Activated CD8-positive, alpha-beta memory T cell treated with anti-CD3 and anti-CD28 coated beads, Interleukin-2, amount 50 U/mL, for 1 hour (primary cell): ENCODE measurements around the gene GNB1.
"Not testable (repeated sequence)": the region's sequence is repeated elsewhere in the genome, so short reads cannot be mapped to it uniquely, and the experiment has no call there.

Experiments used
- DNase-seq: peaks from one replicate; pipeline ENCODE4 v3.0.0-alpha.2; 2020; ENCODE audit errors: extremely low read depth

The GNB1 gene

DNA sequence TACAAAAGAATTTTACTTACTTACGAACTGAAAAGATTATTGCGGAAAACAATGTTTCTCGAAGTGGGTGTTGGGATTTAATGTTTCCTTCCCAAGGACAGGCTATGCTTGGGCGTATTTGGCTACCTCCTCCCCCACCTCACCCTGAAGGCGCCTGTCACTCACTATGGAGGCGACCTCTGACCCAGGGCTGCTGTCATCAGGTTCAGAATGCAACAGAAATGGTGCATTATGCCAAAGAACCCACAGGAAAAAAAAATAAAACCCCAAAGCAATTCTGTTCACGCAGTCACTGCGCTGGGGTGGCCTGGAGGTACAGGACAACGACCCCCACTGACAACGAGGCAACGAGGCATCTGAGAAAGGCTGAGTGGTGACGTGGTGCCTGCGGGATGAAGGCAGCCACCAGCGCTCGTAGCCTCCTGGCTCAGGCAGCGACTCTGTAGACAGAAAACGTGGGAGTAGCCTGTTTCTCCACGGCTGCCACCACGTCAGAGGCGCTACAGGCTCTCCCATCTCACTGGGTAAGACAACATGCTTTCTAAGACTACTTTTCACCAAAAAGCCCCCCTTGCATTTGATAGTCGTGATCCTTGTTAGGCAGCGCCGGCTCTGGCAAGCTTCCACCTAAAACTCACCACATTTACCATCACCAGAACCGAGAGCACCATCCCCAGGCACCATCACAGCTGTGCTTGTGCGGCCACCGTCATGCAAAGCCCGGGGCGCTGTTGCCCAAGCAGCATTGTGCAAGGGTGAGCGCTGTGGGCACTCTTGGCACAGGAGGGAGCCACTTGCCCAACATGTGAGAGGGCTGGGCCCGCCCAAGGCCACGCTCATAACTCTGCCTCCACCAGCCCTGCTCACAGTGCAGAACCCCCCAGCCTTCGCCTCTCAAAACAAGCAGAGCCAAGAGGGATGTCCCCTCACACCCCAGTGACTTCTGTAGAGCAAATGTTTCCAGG lies 126.9 kb downstream of the GNB1 start:
- no peak for DNase-seq

DNA sequence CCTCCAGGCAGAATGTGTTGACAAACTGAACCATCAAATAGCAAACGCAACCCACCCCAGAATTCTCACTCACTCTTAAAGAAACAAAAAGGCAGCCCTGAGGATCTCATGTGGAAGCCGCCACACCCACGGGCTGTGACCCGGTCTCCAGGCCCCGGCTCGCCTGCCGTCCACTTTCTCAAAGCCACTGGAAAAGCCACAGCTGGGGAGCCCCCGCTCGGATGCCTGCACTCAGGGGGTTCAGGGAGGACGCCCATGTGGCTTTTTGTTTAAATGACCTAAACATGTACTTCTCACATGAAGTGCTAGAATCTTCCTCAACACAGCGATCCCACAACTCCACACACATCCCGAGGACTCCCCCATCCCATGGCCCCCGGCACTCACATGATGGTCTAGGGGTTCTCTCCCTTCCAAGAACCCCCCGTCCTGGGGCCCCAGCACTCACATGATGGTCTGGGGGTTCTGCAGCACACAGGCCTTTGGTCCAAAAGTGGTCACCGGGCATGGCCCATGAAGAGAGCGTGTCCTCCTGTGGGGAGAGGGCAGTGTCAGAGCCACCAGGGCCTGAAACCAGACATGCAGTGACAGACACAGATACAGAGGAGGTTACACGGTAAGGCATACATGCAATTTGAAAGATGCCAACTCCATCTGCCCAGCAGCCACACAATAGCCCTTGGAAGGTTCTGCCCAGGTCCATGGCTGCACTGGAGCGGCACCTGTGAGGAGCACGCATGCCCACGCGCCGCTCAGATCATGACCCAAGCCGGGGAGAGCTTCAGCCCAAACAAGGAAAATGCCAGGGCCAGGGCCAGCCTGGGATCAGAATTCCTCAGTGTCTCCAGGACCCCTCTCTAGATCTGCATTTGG lies 129.1 kb downstream of the GNB1 start:
- no peak for DNase-seq

DNA sequence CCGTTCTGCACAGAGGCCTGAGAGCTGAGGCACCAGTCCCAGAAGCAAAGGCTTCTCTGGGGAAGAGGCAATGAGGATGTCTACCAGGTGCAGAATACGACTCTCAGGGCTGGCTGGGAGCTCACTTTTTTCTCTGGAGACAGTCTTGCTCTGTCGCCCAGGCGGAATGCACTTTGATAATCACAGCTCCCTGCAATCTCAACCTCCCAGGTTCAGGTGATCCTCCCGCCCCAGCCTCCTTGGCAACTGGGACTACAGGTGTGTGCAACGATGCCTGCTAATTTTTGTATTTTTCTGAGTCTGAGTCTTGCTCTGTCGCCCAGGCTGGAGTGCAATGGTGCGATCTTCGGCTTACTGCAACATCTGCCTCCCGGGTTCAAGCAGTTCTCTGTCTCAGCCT lies 130.2 kb downstream of the GNB1 start:
- no peak for DNase-seq

DNA sequence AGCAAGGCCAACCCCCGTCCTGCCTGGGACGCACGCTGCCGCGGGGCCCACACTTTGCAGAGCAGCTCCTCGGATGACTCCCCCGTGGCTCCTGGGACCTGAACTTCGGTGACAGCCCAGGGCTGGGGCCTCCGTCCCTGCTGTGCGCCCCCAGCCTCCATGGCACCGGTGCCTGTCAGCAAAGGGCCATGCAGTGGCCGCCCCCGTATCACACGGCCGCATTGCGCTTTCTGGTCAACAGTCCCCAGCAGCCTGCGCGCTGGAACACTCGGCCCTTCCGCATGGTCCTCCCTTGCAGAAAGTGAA lies 130.6 kb downstream of the GNB1 start:
- DNase-seq: no peak

DNA sequence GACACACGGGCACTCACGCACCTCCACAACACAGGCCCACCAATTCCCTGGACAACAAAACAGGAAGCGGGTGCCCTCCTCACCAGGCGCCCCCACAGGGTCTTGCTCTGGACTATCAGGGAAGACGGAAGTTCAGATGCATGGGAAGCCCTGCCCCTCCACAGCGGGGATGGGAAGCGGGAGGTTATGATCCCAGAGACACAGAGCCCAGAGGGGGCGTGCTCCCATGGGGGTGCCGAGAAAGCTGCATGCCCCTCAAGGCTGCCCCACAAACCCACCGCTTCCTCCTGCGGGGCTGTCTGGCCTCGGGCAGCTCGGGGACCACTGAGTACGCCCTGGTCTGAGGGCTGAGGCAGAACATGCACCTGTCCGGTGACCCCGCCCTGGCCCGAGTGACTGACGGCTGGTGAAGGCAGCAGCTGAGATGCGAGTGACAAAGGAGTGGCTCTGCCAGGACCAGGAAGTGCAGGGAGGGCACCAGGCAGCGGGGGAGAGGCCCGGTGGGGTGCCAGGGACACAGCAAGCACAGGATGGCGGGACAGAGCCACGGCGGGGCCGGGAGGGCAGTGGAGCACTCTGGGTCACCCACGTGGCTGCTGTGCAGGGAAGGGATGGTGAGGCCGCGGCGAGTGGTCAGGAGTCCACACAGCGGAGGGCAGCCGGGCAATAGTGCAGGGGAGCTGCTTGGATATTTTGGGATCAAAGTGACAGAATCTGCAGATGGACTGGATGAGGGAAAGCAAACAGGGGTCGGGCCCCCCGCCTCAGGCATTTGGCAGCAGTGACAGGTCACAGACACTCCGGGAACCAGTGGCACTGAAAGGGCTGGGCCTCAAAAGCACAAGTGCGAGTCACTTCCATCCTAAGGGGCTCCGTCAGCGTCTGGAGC lies 131.2 kb downstream of the GNB1 start:
- DNase-seq: no peak

DNA sequence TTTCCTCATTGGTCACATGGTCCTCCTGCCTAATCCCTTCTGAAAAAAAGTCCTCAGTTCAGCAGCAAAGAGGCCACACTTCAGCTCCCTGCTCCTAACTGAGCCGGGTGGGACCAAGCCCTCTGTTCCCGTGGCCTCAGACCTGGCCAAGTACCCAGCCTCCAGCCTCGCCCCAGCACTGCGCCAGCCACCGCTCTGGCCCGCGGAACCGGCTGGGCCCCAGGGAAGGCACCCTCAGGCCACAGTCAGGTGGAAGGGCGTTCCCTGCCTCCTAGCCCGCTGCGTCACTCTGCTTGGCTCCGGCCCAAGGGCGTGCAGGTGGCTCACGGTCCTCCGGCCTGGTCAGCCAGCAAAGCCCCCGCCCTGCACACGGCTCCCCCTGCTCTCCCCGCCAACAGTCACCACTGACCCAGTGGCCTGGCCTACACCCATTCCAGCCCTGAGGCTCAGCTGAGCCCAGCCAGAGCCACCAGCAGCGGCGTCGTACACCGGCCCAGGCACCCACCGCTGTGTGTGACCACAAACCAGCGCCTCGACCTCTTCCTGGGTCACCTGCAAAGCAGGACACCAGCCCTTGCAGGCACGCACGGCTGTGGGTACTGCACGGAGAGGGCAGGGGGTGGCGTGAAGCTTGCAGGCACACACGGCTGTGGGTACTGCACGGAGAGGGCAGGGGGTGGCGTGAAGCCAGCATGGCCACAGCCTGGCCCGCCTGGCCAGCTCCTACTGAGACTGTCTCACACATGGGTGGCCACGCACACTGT lies 132.0 kb downstream of the GNB1 start:
- DNase-seq: no peak

DNA sequence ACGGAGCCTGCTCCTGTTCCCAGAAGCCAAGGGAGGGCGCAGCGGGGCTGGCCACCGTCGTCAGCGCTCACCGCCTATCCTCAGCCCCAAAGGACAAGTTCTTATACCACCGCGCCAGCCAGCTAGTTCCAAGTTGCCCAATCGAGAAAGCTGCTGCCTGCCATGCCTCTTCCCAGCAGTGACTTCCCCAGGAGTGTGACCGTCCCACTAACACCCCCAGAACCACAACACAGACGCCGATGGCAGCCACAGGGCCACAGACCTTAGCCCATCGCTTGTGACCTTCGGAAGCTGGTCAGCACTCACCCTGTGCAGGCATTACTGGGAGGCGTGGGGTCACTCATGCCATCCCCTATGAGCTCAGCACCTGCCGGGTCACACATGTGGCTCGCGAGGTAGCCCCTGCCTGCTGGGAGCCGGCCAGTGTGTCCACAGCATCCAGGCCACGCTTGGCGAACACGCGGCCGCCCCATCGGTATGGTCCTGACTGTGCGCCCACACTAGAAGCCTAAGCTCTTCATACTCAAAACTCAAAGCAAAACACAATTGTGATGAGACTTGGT lies 132.7 kb downstream of the GNB1 start:
- DNase-seq: no peak

DNA sequence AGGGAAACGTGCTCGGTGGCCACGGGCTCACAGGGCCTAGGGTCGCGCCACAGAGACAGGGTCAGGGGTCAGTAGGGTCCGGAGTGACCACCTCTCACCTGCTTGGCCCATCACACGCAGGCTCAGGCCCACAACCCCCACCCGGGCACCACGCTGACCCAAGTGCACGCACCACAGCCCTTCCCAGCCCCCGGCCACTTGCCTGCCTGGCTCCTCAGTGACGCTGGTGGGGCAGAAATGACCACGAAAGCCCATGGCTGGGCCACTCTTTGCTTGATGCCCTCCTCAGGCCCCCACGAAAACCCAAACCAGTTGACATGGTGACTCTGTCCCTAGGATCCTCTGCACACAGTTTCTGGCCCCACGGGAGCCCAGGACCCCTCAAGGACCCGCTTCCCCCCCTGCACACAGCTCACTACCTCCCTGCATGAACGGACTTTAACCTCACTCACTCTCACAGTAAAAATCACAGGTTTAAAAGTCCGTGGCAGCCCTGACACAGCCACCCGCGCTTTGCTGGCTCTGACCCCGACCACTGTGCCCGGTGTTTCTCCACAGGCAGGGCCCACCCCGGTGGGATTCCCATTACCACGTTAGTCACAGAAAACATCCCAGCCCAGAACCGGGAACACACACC lies 133.3 kb downstream of the GNB1 start:
- DNase-seq: no peak

DNA sequence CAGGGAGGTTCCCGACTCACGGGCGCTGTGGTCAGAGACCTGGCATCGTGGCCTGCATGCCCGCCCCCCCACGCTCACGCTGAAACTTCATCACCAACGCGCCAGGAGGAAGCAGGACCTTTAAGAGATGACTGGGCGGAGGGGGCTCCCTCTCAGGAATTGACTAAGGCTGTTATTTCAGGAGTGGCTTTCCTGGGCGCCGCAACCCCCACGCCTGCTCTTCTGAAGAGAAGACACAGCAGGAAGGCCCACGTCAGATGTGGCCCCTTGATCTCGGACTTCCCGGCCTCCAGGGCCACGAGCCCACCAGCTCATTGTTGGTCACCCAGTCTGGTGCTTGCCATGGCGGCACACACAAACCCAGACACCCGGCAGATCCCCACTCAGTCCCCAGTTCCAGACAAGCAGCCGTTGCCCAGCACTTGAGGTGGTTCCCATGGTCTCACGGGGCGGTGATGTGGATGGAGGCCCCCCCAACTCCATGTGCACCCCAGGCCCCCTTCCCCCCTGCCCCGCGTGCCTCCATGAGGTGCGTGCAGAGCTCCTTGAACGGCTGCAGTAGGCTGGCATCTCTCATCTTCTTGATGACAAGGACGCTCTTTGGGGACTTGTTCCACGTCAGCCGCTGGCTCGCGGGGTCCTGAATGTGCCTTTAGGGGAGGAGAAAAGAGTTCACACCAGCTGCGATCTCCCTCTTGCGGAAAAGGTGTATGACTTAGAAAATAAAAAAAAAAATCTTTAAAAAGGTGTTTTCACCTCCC lies 134.0 kb downstream of the GNB1 start:
- no peak for DNase-seq

DNA sequence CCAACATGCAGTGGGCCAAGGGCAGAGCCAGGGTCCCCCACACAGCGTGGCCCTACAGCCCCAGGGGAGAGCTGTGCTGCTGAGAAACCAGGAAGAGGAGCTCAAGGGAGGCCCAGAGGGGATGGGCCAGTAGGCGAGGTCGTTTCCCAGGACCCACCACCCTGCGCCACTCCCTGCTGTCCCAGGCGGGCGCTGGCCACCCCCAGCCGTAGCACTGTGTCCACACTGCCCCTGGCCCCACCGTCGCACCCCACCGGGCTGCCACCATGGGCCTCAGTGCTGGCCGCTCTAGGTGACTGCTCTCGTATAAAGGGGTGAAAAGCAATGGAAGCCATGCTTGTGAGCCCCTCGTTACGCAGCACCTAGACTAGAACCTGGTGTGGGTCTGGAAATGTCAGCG lies 135.0 kb downstream of the GNB1 start:
- no peak for DNase-seq

DNA sequence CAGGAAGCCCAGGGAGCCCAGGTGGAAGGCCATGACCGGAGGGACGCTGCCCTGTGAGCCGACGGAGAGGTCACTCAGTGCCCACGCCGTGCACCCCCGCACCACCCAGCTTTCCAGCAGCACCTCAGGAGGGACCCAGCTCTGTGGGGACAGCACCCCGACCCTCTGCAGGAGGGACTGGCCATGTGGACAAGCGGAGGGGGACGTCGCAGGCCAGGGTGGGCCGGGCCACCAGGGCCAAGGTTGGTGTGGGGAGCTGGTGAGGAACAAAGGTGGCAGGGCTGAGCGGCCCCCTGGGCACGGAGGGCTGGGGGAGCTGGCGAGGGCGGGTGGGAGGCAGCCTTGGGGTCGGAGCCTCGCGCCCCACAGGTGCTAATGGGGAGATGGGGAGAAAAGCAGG lies 135.5 kb downstream of the GNB1 start:
- DNase-seq: no peak

DNA sequence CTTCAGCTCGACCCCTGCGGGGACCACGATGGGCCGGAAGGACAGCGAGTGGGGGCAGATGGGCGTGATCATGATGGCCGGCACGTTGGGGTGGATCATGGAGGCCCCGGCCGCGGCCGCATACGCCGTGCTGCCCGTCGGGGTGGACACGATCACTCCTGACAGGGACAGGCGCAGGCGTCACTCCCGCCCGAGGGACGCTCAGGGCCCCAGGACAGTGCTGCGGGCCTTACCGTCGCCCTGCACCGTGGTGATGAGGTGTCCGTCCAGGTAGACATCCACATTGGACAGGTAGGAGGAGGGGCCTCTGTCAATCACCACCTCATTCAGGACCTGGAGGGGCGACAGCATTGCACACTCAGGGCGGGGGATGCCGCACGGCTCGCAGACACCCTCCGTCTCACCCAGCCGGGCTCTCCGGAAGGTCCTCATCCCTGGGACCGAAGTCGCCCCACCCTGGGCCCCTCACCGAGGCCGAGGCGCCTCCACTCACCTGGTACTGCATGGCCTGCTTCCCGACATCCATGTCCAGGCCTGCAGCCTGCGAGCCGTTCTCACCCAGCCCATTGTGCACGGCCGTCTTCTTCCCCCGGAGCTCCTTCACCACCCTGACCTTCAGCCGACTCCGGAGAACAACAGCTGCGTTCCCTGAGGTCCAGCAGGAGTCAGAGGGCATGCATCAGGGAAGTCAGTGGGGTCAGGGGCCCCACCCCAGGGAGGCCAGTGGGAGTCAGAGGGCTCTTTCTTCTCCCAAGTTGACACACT lies 136.7 kb downstream of the GNB1 start:
- no peak for DNase-seq

DNA sequence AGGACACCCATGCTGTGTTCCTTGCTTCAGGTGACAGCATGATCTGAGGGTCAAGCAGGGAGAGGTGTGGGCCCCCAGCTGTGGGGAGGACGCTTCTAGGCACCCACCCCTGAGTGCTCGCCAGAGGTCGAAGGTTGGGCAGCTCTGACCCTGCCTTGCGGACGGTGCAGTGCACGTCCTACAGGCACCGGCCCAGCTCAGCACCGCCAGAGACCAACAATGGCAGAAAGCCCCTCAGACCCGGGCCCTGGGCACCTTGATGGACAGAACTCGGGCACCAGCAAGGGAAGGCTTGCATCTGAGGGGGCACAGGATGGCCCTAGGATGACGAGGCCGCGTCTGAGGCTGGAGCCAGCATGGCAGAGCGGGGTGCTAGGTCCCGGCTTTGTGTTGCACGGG lies 137.3 kb downstream of the GNB1 start:
- DNase-seq: no peak

DNA sequence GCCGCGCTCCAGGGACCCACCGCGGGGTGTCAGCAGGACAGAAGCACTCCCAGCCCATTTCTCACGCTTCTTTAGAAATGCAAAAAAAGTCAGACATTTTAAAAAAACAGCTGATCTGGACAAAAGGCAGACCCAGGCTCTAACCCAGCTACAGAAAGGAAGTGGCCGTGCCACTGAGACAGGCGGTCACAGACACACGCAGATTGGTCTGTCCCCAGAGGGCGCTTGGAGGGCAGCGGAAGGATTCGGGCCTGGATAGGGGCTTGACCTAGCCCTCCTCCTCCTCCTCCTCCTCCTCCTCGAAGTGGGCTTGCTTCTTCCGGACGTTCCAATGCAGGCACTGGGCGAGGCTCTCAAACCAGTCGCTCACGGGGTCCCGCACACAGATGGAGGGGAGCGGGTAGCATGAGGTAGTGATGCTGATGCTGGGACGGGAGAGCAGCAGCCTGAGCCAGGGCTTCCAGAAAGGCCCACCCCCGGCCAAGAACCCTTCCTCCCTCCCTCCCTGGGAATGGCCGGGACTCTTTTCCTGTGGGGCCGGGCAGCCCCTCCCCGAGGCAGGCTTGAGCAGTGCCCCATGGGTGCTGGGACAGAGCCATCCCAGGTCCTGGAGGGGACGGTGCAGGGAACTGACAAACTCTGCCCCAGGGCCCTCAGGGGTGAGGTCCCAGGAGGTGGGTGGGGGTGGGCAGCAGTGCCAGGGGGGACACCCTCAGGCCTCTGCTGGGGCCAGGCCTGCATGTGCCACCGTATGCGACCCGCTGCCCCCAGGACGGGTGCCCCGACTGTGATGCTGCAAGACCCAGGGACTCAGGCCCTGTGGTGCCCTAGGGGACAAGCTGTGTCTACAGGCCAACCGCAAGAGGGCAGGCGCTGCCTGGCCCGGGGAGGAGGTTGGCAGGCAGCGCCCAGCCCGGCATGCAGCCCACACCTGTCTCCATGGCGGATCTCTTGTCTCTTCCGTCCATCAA lies 138.0 kb downstream of the GNB1 start:
- no peak for DNase-seq

DNA sequence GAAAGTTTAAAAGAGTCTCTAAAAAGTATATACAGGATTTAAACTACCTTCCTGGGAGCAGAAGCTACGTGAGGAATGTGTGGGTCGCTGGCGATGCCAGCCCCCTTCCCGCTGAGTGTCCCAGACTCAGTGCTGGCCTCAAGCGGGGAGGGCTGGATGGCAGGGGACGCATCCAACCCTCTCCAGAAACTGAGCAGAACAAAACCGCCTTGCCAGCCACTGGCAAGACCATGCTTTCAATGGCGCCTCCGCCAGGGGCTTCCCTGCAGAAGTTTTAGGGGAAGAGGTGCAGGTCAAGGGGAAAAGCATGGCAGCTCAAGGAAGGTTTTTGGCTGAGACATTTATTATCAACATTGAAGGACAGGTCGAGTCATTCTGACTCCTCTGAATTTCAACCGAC lies 138.7 kb downstream of the GNB1 start:
- no peak for DNase-seq

DNA sequence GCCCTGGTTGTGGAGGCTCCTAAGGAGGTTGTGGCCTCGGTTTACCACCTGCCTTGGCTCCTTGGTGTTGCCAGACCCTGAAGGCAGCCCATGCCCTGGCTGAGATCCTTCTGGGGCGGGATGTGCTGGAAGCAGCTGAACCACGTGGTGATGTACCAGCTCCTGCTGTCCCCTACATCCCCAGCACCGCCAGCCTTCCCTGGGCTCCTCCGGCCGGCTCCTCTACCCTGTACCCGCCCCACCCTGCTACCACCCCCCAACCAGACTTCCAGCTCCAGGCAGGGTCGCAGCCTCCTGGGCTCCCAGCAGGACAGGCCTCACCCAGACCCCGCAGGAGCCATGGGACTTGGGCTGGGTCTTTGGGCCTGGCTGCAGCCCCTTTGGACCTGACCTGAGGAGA lies 140.9 kb downstream of the GNB1 start:
- not testable (repeated sequence) for DNase-seq

DNA sequence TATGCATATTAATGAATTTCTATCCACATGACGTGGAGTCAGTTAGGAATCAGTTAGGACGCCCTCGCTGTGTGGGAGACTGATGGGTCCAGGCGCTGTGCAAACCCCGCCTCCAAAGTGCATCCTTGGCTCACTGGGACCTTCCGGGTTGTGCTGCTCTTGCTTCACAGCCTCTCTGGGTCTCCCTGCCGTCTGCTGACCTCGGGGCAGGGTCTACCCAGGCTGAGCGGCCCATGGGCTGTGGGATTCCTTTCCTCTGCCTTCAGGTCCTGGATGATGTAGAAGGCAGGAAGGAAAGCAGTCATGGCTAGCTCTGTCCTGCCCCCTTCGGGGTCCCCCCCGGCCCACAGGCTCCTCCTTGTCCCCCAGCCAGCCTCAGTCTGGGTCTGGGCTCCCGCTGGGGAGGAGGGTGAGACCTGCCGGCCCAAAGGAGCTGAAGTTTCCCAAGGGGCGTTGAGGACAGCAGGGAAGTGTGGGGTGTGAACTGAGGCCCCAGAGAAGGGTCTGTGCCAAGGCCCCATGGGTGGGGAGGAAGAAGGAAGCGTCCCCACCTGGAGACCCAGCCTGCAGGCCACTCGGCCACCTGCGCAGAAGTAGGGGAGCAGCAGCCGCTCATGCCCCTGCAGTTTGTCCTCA lies 142.1 kb downstream of the GNB1 start:
- DNase-seq: no peak
